RPMI8226 (cell line): ENCODE data around the gene LIMS2.

Experiments
- DNase-seq: peaks from one replicate; pipeline ENCODE4 v3.0.0-alpha.2; 2015

The LIMS2 gene

DNA sequence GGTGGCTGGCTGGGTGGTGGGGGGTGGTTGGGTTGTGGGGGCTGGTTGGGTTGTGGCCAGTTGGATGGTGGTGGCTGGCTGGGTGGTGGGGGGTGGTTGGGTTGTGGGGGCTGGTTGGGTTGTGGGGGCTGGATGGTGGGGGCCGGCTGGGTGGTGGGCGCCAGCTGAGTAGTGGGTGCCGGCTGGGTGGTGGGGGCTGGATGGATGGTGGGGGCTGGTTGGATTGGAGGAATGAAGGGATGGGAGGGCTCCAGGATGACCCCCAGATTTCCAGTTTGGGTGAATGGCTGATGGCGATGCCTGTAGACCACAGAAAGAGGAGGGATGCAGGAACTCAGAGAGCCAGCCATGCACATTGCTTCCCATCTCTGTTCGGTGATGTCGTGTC lies 56.1 kb downstream of the LIMS2 start:
- DNase-seq, result no peak

DNA sequence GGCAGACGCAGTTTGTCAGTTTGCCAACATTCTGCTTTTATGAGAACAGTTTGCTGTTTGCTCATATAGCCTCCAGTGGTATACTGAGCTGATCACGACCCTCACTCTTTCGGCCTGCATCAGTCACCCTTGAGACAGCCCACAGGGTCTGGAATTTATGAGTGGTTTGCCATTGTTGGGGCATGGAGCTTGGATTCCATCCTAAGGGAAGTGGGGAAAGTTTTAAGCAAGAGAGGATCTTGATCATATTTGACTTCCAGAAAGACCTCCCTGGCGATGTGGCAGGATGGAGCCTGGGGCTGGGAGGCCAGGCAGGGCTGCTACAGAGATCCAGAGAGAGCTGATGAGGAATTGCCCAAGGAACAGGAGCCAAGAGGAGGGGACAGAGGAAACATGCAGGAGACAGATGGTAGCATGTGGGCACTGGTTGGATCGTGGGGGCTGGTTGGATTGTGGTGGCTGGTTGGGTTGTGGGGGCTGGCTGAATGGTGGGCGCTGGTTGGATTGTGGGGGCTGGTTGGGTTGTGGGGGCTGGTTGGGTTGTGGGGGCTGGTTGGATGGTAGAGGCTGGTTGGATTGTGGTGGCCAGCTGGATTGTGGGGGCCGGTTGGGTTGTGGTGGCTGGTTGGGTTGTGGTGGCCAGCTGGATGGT lies 56.7 kb downstream of the LIMS2 start:
- no peak for DNase-seq

DNA sequence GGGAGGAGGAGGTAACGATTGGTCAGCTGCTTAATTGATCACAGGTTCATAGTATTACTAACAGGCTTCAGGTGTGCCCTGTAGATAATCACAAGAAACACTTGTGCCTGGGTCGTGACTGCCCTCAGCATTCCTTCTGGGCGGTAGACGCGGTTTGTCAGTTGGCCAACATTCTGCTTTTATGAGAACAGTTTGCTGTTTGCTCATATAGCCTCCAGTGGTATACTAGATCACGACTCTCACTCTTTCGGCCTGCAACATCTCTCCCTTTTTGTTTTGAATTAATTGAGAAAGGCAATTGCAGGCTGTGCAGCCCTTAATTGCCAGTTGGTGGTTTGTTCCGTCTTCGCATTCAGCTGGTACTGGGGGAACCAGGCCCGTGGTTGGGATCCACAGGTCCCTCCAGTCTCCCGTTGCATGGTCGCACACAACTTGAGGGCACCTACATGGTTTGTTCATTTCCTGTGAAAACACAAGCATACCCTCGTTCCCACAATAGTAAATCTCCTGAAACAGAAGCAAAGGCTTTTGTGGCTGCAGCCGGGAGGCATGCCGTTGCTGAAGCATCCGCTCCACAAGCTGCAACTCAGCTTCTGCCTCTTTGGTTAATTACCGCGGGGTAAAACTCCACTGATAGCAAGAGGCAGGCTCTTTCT lies 59.7 kb downstream of the LIMS2 start:
- DNase-seq, result no peak

DNA sequence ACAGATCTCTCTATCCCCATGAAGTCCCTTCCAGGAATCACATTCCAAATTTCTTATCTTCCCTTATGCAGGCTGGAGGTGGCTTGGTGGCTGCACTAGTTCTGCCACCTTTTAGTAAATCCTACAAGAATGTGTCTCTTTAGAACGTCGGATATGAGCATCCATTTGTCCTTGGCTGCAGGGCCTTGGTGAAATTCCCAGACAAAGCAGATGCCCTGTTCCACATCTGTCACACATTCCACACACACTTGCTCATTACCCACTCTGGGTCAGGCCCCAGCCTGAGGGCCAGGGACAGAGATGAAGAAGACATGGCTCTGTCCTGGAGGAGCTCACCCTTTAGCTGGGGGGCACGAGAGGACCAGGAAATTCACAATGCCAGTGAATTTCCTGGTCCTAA lies 60.6 kb downstream of the LIMS2 start:
- no peak for DNase-seq

DNA sequence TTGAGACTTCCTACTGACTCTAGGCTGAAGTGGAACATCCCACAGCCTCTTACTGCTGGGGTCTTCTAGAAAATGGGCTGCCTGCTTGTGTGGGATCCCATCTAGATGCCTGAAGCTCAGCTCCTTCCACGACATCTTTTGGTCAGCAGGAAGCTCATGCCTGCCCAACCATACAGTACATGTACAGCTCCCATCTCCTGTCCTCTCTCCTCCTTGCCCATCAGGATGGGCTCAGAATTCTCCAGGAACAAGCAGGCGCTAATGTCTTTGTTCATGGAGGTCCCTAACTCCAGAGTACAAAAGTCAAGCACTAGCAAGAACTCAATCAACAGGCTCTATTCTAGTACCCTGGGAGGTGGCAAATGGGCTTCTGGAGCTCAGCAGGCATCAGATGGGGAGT lies 61.1 kb downstream of the LIMS2 start:
- no peak for DNase-seq

DNA sequence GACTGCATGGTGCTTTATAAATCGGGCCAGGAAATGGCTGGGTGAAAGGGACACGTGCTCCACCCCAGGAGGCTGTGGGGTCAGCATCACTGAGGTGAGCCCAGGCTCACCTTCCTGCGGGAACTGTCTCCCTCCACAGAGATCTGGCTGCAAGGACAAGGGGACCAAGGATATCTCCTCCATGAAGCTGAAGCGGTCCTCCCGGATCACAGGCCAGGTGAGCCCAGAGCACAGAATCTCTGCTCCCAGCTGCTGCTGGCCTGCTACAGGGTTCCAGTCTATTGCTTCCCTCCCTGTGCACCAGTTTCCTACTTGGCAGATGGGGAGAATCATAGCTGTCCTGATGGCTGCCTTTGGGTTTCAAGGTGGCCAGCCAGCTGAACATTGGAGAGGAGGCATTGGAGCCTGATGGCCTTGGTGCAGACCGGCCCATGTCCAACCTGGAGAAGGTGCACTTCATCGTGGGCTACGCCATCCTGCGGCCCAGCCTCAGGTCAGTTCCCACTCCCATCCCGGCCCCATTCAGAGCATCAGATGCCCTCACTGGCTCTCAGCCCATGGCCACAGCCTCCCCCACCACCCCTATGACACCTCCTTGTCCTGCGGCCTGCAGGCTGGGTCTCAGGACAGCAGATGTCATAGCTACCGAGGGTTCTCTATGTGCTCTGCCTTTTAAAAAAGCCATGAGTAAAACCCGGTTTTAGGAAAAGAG lies 63.1 kb downstream of the LIMS2 start:
- DNase-seq, result no peak

DNA sequence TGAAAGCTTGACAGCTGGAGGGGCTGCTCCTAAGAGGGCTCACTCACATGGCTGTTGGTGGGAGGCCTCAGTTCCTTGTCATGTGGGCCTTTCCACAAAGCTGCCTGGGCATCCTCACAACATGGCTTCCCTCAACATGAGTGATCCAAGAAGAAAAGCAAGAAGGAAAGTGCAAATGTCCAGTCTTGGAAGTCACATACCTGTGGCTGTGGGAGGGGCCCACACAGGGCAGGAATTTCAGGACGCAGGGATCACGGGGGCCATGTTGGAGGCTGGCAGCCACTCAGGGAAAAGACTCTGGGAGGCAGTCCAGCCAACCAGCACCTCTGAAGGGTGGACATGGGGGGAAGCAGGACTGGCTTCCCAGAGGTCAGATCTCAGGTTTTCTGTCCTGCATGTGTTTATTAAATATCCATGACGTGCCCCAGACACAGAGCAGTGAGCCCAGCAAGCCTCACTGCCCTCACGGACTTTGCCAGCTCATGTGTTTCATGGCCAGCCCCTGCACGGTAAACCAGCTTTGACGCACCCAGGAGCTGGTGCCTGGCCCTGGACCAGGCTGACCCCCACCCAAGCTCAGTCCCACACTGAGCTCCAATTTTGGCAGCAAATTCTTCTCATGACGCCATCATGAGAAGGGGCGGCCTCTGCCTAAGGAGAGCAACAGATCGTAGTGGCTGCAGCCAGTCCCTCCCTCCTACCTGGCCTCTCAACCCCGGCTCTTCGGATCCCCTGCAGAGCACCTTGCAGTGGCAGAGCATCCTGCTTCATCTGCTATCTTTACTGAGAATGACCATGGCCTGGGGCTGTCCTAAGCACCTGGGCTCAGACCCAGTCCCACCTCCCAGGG lies 64.0 kb downstream of the LIMS2 start:
- DNase-seq, result no peak

DNA sequence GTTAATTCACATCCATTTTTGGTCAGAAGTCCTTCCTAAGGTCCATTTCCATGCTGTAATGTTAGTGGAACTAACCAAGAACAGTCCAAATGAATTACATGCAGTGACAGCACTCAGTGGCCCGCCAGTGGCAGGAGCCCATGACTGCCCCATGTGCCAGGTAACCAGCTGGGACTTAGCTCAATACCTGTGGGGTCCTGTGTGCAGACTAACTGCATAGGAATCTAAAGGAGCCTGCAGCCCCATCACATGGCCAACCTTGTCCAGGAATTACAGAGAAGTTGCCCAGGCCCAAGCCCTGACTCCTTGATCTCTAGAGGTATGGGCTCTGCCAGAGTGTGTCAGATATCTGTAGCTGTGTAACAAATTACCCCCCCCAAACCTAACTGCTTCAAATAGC lies 64.8 kb downstream of the LIMS2 start:
- no peak for DNase-seq

DNA sequence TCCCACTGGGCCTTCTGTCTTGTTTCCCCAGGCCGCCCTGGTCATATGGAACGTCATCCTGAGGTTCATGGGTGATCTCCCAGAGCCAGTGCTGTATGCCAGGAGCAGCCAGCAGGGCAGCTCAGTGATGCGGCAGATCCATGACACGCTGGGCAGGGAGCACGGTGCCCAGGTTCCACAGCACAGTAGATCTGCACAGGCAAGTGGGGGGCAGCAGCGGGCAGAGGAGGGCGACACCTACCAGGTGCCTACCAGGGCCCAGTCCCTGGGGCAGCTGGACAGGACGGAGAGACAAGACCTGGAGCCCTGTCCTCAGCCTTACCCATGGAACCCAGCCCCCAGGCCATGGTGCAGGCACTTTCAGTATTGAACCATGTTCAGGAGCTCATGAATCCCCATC lies 65.5 kb downstream of the LIMS2 start:
- DNase-seq, result no peak

DNA sequence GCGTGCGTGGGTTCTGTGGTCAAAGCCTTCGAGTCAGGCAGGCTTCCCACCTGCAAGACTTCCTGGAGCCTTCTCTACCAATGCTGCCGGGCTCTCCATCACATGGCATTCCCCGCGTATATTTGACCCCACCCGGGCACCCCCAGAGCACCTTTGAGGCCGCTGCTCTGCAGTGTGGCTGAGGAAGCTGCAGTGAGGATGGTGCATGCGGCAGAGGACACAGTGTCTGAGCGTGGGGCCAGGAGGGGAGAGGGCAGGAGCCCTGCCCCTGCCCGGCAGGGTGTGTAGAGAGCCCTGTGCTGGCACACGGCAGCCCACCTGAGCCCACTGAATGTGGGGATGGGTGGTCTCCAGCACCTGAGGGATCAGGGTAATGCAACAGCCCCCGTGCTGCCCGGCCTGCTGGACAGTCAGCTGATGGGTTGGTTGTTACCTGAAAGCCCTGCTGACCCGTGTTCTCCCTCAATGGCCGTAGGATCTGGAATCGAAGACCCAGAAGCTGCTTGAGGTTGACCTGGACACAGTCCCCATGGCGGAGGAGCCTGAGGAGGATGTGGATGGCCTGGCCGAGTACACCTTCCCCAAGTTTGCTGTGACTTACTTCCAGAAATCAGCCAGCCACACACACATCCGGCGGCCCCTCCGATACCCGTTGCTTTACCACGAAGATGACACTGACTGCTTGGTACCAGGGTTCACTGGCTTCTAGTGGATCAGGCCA lies 66.1 kb downstream of the LIMS2 start:
- DNase-seq, result no peak

DNA sequence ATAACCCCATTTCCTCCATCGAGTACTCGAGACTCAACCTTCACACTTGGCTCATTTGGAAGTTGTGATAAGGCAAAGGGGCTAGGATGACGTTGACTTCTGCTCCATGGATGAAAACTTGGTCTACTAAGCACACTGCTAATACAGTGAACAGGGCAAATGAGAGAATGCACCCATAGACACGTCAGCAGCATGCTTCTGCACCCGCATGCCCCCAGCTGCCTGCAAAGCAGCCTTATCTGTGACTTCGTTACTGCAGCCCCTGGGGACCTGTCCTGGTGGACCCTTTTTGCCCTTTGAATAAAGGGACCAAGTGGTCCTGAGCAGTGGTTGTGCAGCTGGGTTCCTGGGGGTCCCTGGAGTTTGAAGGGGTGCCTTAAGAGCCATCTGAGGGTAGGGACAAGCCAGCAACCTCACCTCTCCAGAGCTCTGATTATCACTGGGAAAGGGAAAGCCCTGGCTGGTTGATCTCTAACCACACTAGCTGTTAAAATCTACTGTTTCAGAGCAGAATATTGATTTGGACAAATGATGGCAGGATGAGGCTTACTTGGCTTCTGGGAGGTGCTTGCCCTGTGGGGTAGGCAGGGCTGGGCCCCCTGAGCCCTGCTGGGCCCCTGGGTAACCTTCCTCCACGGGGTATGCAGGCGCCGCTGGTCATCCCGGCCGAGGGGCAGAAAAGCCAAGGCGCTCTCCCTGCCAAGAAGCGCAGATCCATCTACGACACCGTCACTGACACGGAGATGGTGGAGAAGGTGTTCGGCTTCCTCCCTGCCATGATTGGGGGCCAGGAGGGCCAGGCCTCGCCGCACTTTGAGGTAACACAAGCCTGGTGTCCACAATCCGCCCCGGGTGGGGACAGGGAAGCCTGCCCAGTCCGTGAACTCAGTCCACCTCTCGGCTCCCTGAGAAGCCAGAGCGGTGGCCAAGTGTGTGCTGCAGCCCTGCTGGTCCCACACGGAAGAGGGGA lies 67.0 kb downstream of the LIMS2 start:
- no peak for DNase-seq

DNA sequence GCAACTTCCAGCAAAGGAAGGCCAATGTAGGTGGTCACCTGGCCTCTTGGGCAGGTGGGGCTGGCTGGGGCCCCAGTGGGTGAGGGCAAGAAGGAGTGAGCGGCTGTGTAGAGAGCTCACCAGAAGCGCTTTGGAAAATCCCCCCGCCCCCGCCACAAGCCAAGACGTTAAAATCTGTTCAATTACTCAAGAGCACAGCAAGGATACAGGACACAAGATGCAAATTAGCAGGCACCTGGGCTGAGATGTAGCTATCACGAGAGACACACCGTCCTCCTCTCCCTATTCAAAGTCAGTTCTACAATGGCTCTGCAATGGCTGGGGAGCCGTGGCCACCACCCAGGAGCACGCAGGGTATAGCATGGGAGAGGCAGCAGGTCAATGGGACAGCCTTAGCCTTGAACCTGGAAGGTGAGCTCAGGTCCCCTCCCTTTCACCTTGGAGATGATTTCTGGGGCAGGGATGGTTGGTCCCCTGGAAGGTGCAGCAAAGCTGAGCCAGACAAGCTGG lies 67.9 kb downstream of the LIMS2 start:
- no peak for DNase-seq

DNA sequence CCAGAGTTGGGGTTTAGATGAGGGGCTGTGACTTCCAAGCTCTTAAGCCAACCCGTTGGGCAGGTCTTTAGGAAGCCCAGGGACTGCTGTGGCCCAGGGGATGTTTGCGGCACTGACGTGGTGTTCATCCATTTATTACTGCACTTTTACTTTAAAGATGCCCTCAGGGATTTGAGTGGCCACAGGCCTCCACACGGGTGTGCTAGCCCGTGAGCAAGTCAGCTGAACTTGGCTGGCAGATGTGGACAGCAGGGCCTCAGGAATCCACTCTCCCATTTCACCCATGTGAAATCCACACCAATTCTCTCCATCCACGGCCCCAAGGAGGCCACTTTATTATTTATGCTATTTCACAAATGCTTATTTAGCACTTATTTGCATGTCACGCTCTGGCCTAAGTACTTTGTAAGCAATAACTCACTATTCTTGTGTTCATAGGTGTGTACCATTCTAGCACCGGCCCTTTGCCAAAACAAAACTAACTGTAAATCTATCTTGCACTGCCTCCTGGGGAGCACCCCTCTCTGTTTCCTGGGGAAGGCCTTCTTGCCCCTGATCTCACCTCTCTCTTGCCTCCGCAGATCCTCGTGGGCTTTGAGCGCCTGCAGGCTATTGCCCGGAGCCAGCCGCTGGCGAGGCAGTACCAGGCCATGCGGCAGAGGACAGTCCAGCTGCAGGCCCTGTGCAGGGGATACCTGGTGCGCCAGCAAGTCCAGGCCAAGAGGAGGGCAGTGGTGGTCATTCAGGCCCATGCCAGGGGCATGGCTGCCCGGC lies 68.5 kb downstream of the LIMS2 start:
- no peak for DNase-seq

DNA sequence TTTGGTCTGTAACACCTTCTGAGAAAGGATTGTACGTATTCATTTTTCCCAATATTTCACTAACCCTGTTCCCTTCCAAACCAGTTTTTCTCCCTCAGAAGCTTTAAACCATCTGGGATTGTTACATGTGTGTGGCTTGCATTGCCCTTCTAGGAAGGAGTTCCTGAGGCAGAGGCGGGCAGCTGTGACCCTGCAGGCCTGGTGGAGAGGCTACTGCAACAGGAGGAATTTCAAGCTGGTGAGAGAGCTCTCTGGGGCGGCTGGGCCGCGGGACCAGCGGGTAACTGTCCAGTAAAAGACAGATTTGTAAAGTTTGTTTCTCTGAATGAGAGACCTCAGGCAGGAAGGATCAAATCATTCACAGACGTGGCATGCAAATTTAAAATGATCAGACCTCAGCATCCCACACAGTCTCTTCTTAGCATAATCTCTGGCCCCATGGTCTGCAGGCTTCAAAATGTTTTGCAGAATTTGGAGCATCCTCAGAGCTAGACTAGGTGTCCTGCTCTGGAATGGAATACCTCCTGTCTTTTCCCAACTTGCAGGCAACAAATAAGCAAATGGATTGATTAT lies 69.6 kb downstream of the LIMS2 start:
- no peak for DNase-seq

DNA sequence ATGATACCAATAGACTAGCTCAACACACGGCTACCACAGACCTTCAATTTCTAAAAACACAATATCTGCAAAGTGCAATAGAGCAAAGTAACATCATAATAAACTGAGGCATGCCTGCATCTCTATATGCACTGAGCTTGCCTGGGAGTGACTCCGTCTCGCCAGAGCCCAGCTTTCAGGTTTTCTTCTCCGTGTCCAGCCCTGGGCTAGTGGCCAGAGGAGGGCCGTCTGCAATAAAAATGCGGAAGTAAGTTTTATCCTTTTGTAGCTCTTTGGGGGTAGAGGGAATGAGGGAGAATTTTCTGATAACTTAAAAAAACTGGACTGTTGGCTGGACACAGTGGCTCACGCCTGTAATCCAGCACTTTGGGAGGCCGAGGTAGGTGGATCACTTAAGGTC lies 70.3 kb downstream of the LIMS2 start:
- DNase-seq, result no peak

DNA sequence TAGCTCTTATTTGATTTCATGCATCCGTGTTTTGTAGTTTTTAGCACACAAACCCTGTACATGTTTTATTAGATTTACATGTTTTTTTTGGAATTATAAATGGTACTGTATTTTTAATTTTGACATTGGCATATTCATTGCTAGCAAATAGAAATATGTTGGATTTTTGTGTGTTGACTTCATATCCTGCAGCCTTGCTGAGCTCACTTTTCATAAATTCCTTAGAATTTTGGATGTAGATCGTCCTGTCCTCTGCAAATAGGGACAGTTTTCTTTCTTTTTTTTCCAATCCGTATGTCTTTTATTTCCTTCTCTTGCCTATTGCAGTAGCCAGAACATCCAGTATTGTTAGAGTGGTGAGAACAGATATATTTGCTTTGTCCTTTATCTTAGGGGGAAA lies 76.1 kb downstream of the LIMS2 start:
- DNase-seq, result no peak

DNA sequence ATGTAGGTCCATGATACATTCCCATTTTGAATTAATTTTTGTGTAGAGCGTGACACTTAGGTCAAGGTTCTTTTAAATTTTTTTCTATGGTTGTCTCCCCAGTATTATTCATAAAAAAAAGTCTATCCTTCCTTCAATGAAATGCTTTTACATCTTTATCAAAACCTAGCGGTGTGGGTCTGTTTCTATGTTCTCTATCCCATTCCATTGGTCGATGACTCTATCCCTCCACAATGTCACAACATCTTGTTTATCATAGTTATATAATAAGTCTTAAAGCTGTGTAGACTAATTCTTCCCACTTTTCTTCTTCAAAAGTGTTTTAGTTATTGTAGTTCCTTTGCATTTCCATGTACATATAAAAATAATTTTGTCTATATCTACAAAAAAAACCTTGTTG lies 76.6 kb downstream of the LIMS2 start:
- DNase-seq, result no peak

DNA sequence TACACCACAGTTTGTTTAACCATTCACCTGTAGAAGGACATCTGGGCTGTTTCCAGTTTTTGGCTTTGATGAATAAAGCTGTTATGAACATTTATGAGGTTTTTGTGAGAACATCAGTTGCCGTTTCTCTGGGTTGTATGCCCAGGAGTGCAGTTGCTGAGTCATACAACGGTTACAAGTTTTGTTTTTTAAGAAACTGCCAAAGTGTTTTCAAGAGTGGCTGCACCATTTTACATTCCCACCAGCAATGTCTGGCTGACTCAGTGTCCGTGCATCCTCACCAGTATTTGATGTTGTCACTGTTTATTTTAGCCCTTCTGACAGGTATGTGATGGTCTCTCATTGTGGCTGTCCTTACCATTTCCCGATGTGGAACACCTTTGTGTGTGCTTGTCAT lies 77.3 kb downstream of the LIMS2 start:
- no peak for DNase-seq

DNA sequence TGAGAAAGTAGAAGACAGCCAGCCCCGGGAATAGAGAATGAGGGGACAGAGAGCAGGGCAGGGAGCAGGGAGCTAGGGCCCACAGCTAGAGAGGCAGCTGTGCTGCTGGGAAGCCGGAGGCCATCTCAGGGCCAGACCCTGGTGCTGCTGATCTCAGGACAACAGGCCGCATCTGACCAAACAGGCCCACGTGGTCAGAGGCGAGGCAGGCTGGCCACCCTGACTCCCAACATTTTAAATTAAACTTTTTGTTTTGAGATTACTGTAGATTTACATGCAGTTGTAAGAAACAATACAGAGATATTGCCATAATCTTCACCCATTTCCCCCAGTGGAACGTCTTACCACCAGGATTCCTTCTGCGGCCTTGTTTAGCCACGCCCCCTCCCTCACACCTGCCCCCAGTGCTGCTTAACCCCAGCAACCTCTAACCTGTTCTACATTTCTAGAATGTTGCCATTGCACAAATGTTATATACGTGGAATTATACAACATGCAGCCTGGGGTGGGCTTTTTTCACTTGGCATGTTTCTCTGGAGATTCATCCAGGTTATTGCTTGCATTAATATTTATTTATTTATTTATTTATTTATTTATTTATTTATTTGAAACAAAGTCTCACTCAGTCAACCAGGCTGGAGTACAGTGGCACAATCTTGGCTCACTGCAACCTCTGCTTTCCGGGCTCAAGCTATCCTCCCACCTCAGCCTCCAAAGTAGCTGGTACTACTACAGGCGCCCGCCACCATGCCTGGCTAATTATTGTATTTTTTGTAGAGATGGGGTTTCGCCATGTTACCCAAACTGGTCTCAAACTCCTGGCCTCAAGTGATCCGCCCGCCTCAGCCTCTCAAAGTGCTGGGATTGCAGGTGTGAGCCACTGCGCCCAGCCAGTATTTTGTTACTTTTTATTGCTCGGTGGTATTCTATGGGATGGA lies 78.0 kb downstream of the LIMS2 start:
- DNase-seq, result no peak
